HepG2 (cell line): ENCODE results near the gene KIAA0930. TPM values are rescaled to one million over a fixed set of nuclear protein-coding genes. Genes with fewer than 3 reads are reported as not detected.

ENCODE experiments used
- AHR ChIP-seq: IDR thresholded peaks from 2 replicates; pipeline ENCODE4 v1.6.1; 2018; ENCODE audit warnings: missing genetic modification reagents, missing compliant biosample characterization
- DNMT1 ChIP-seq: sonication (generic); formaldehyde crosslinking; IDR thresholded peaks from 2 replicates; pipeline ENCODE4 v1.5.1; 2020; ENCODE audit warnings: mild to moderate bottlenecking, missing genetic modification reagents
- HNRNPL ChIP-seq: fragments of 200-400 bp; formaldehyde crosslinking; IDR thresholded peaks from 2 replicates; pipeline ENCODE4 v1.6.1; 2017; ENCODE audit warnings: mild to moderate bottlenecking, low read depth, low read length
- KDM2A ChIP-seq: sonication (generic); formaldehyde crosslinking; IDR thresholded peaks from 2 replicates; pipeline ENCODE4 v1.4.0; 2020; ENCODE audit warnings: low read depth, missing genetic modification reagents, borderline replicate concordance
- MED1 ChIP-seq: sonication (generic); formaldehyde crosslinking; IDR thresholded peaks from 2 replicates; pipeline ENCODE4 v1.4.0; 2020; ENCODE audit warnings: missing genetic modification reagents
- MTA1 ChIP-seq: sonication (generic); formaldehyde crosslinking; IDR thresholded peaks from 2 replicates; pipeline ENCODE4 v1.4.0; 2020; ENCODE audit warnings: missing genetic modification reagents, mild to moderate bottlenecking, borderline replicate concordance
- NBN ChIP-seq: fragments of 450-650 bp; conservative IDR thresholded peaks from 2 replicates; pipeline ENCODE4 v1.6.1; 2017
- NFYB ChIP-seq: sonication (generic); formaldehyde crosslinking; IDR thresholded peaks from 2 replicates; pipeline ENCODE4 v1.4.0; 2020; ENCODE audit warnings: missing genetic modification reagents
- PHF20 ChIP-seq: sonication (generic); formaldehyde crosslinking; IDR thresholded peaks from 2 replicates; pipeline ENCODE4 v1.5.0; 2020; ENCODE audit warnings: mild to moderate bottlenecking, missing genetic modification reagents
- PITX1 ChIP-seq: sonication (generic); formaldehyde crosslinking; IDR thresholded peaks from 2 replicates; pipeline ENCODE4 v1.5.1; 2020; ENCODE audit warnings: mild to moderate bottlenecking, missing genetic modification reagents
- RFX1 ChIP-seq: fragments of 450-650 bp; IDR thresholded peaks from 2 replicates; pipeline ENCODE4 v1.6.1; 2017
- SCMH1 ChIP-seq: sonication (generic); formaldehyde crosslinking; IDR thresholded peaks from 2 replicates; pipeline ENCODE4 v1.9.0; 2021; ENCODE audit warnings: missing genetic modification reagents, mild to moderate bottlenecking, borderline replicate concordance
- SNAPC2 ChIP-seq: sonication (generic); formaldehyde crosslinking; IDR thresholded peaks from 2 replicates; pipeline ENCODE4 v1.8.1; 2022; ENCODE audit warnings: mild to moderate bottlenecking, missing genetic modification reagents
- STAT5B ChIP-seq: sonication (generic); formaldehyde crosslinking; IDR thresholded peaks from 2 replicates; pipeline ENCODE4 v1.4.0; 2020; ENCODE audit warnings: missing genetic modification reagents
- TEAD3 ChIP-seq: optimal IDR thresholded peaks from 2 replicates; pipeline ENCODE3; 2016; ENCODE audit warnings: borderline replicate concordance
- ZBTB39 ChIP-seq: sonication (generic); formaldehyde crosslinking; IDR thresholded peaks from 2 replicates; pipeline ENCODE4 v1.5.0; 2020; ENCODE audit warnings: missing genetic modification reagents
- ZKSCAN1 ChIP-seq: fragments of 150-350 bp; IDR thresholded peaks from 2 replicates; pipeline ENCODE4 v1.6.1; 2014; ENCODE audit warnings: low read length
- ZNF354B ChIP-seq: sonication (generic); formaldehyde crosslinking; IDR thresholded peaks from 2 replicates; pipeline ENCODE4 v1.8.0; 2022; ENCODE audit warnings: mild to moderate bottlenecking, missing genetic modification reagents
- ZNF414 ChIP-seq: sonication (generic); formaldehyde crosslinking; IDR thresholded peaks from 2 replicates; pipeline ENCODE4 v1.5.0; 2020; ENCODE audit warnings: missing genetic modification reagents
- ZNF432 ChIP-seq: sonication (generic); formaldehyde crosslinking; IDR thresholded peaks from 2 replicates; pipeline ENCODE4 v1.5.0; 2020; ENCODE audit warnings: missing genetic modification reagents, mild to moderate bottlenecking, borderline replicate concordance
- ZNF562 ChIP-seq: sonication (generic); formaldehyde crosslinking; IDR thresholded peaks from 2 replicates; pipeline ENCODE4 v1.8.0; 2022; ENCODE audit warnings: missing genetic modification reagents, borderline replicate concordance
- ZNF713 ChIP-seq: sonication (generic); formaldehyde crosslinking; IDR thresholded peaks from 2 replicates; pipeline ENCODE4 v1.4.0; 2020; ENCODE audit warnings: mild to moderate bottlenecking, missing genetic modification reagents
- ZNF776 ChIP-seq: sonication (generic); formaldehyde crosslinking; IDR thresholded peaks from 2 replicates; pipeline ENCODE4 v1.4.0; 2020; ENCODE audit warnings: mild to moderate bottlenecking, missing genetic modification reagents
- ZSCAN20 ChIP-seq: sonication (generic); formaldehyde crosslinking; IDR thresholded peaks from 2 replicates; pipeline ENCODE4 v1.4.0; 2020; ENCODE audit warnings: missing genetic modification reagents, mild to moderate bottlenecking, borderline replicate concordance
- polyA plus RNA-seq, 8 experiments: library from polyadenylated mRNA; depleted of rRNA in 3 of 8; stranded (reverse) in 7 of 8; unstranded in 1 of 8; fragments of >200 nt; fragmentation: Illumina TruSeq in 4 of 8; extraction: Trizol in 4 of 8; gene quantifications; 2 replicates each; pipeline versions ENCODE4 v1.2.1 to v1.2.3, GENCODE V29; 2011 to 2016; ENCODE audit warnings: low read depth in 4 of 8, missing spikeins in 1 of 8, mixed read lengths in 1 of 8; ENCODE audit not compliant: insufficient read depth in 1 of 8
- total RNA-seq, 5 experiments: library from RNA; depleted of rRNA; stranded (reverse); fragments of >200 nt; fragmentation: Illumina TruSeq; extraction: Trizol; gene quantifications; 2 replicates each; pipeline ENCODE4 v1.2.3, GENCODE V29; 2016; ENCODE audit warnings: low read depth in 1 of 5
- TF ChIP-seq, protein P1 (sequence below): sonication (generic); formaldehyde crosslinking; conservative IDR thresholded peaks from 2 replicates; pipeline ENCODE4 v1.4.0; 2020; ENCODE audit warnings: missing genetic modification reagents
- TF ChIP-seq, protein P2 (sequence below): sonication (generic); formaldehyde crosslinking; IDR thresholded peaks from 2 replicates; pipeline ENCODE4 v1.4.0; 2020; ENCODE audit warnings: low read depth, mild to moderate bottlenecking, missing genetic modification reagents

The KIAA0930 gene
- total and polyA plus RNA-seq, 2 of the 13 experiments (the other 11 are each of a cell fraction or from before 2014, with no cell fraction given): 27.0 to 38.2 TPM

DNA sequence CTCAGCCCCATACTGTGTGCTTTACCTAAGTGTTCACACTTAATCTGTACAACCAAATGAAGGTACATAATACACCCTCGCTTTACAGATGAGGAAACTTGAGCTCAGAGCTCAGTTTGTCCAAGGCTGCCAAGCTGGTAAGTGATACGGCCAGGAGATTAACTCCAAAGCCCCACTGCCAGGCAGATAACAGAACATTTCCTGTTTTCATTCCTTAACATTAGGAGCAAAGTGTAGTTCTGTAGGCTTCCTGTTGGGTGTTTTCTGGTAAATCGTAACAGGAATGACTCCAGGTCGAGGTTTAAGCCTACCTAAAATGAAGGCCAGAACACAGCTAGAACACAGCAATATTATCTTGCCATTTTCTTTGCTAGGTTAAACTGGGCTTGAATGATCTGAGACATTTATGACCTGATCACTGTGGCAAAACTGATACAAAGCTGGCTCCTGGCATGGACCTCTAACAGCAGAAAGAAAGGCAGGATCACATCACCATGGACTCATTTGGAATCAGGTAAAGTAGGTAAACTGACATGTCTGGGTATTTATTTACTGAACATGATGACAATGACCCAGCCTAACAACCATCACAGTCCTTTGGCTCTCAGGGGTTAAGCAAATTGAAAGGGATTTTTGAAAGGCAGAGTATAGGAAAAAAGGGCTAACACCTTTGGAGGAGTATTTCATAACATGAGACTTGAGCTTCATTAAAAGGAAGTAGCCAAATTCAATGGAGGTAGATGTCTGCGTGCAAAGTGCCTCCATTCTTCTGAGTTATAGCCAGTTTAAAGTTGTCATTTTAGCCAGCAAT is 80.8 kb downstream of the KIAA0930 start (continued):
- TF ChIP-seq MTA1: no peak
- 0 out of 2 replicates have a peak, but pooled peaks have one; percentile 55 for TF ChIP-seq SNAPC2 (CRISPR knock-in tag)
- TF ChIP-seq, protein P1, sequence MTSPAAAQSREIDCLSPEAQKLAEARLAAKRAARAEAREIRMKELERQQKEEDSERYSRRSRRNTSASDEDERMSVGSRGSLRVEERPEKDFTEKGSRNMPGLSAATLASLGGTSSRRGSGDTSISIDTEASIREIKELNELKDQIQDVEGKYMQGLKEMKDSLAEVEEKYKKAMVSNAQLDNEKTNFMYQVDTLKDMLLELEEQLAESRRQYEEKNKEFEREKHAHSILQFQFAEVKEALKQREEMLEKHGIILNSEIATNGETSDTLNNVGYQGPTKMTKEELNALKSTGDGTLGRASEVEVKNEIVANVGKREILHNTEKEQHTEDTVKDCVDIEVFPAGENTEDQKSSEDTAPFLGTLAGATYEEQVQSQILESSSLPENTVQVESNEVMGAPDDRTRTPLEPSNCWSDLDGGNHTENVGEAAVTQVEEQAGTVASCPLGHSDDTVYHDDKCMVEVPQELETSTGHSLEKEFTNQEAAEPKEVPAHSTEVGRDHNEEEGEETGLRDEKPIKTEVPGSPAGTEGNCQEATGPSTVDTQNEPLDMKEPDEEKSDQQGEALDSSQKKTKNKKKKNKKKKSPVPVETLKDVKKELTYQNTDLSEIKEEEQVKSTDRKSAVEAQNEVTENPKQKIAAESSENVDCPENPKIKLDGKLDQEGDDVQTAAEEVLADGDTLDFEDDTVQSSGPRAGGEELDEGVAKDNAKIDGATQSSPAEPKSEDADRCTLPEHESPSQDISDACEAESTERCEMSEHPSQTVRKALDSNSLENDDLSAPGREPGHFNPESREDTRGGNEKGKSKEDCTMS (CRISPR knock-in tag): no peak
- no peak for TF ChIP-seq AHR
- no peak for TF ChIP-seq SCMH1 (CRISPR knock-in tag)
- TF ChIP-seq, protein P2, sequence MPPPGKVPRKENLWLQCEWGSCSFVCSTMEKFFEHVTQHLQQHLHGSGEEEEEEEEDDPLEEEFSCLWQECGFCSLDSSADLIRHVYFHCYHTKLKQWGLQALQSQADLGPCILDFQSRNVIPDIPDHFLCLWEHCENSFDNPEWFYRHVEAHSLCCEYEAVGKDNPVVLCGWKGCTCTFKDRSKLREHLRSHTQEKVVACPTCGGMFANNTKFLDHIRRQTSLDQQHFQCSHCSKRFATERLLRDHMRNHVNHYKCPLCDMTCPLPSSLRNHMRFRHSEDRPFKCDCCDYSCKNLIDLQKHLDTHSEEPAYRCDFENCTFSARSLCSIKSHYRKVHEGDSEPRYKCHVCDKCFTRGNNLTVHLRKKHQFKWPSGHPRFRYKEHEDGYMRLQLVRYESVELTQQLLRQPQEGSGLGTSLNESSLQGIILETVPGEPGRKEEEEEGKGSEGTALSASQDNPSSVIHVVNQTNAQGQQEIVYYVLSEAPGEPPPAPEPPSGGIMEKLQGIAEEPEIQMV (CRISPR knock-in tag): no peak
- no peak for TF ChIP-seq PHF20
- TF ChIP-seq ZNF414 (CRISPR knock-in tag): no peak
- no peak for TF ChIP-seq RFX1
- TF ChIP-seq TEAD3 (CRISPR knock-in tag): peak; percentile 70
- no peak for TF ChIP-seq ZKSCAN1
- no peak for TF ChIP-seq ZNF432
- no peak for TF ChIP-seq ZNF354B (CRISPR knock-in tag)
- TF ChIP-seq MED1 (CRISPR knock-in tag): peak; percentile 83
- no peak for TF ChIP-seq ZNF562
- no peak for TF ChIP-seq STAT5B (CRISPR knock-in tag)
- no peak for TF ChIP-seq NFYB (CRISPR knock-in tag)
- no peak for TF ChIP-seq ZNF713 (CRISPR knock-in tag)
- no peak for TF ChIP-seq ZSCAN20
- no peak for TF ChIP-seq KDM2A (CRISPR knock-in tag)
- TF ChIP-seq ZNF776 (CRISPR knock-in tag): no peak
- TF ChIP-seq DNMT1 (CRISPR knock-in tag): no peak
- TF ChIP-seq ZBTB39 (CRISPR knock-in tag): no peak
- no peak for TF ChIP-seq NBN
- TF ChIP-seq HNRNPL: no peak
- TF ChIP-seq PITX1 (CRISPR knock-in tag): peak; percentile 92
